Measurements from ENCODE around the gene GXYLT2.
"Not testable (repeated sequence)": the region's sequence is repeated elsewhere in the genome, so short reads cannot be mapped to it uniquely, and the experiment has no call there.

Gene GXYLT2

DNA sequence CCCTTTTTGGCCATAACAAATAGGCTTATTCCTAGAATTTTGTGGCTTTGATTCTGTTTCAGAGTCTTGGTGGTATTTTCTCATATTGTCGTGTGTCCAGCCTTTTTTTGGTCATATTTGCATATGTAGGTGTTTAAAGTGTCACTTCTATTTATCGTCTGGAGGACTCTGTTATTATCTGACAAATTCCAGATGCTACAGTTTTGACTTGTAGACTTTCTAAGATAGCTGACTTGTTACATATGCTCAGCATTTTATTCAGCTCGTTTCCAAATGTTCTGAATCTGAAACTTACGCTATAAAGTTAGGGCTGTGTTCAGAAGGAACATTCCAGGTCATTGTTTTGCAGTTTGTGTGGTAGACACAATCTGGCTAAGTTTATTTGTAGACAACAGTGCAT, 110.6 kb downstream of the GXYLT2 start:
- no peaks in the 10 kb centered on the region for H3K9me3 Mint-ChIP-seq
- peaks cover 57% of the 10 kb centered on the region for H3K4me1 Mint-ChIP-seq
- H3K36me3 Mint-ChIP-seq = peaks cover 22% of the 10 kb centered on the region
- no peak overlapping the region for H3K27ac Mint-ChIP-seq
- no peaks in the 10 kb centered on the region for H3K27me3 Mint-ChIP-seq
- H3K4me3 Mint-ChIP-seq = peak overlapping the region; percentile 92

DNA sequence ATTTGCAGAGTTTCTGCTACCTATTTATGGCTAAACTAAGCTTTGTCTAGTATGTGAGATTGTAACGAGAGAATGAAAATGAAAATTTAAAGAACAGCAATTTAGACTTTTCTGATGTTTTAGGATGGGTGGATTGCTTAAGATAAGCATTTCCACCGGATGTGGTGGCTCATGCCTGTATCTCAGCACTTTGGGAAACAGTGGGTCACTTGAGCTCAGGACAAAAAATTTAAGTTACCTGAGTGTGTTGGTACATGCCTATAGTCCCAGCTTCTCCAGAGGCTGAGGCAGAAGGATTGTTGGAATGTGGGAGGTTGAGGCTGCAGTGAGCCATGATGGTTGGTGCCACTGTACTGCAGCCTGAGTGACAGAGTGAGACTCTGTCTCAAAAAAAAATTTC, 112.1 kb downstream of the GXYLT2 start:
- peaks cover 26% of the 10 kb centered on the region for H3K36me3 Mint-ChIP-seq
- H3K4me1 Mint-ChIP-seq = peaks cover 70% of the 10 kb centered on the region
- H3K9me3 Mint-ChIP-seq = no peaks in the 10 kb centered on the region
- no peaks in the 10 kb centered on the region for H3K27me3 Mint-ChIP-seq
- peak overlapping the region; percentile 92 for H3K4me3 Mint-ChIP-seq
- peak overlapping the region; percentile 84 for H3K27ac Mint-ChIP-seq

DNA sequence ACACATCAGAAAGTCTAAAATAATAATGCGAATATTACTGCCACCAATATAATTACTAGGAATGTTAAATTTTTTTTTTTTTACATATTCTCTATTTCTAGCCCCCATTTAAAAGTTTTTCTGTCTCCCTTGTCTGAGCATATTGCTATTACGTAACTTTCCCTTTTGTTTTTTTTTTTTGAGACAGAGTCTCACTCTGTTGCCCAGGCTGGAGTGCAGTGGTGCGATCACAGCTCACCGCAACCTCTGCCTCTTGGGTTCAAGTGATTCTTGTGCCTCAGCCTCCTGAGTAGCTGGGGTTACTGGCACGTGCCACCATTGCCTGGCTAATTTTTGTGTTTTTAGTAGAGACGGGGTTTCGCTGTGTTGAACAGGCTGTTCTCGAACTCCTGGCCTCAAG, 115.2 kb downstream of the GXYLT2 start:
- peak overlapping the region; percentile 23 for H3K27ac Mint-ChIP-seq
- not testable (repeated sequence) for H3K4me3 Mint-ChIP-seq, H3K27me3 Mint-ChIP-seq, H3K9me3 Mint-ChIP-seq
- peaks cover 33% of the 10 kb centered on the region for H3K36me3 Mint-ChIP-seq
- H3K4me1 Mint-ChIP-seq = peaks cover 88% of the 10 kb centered on the region

DNA sequence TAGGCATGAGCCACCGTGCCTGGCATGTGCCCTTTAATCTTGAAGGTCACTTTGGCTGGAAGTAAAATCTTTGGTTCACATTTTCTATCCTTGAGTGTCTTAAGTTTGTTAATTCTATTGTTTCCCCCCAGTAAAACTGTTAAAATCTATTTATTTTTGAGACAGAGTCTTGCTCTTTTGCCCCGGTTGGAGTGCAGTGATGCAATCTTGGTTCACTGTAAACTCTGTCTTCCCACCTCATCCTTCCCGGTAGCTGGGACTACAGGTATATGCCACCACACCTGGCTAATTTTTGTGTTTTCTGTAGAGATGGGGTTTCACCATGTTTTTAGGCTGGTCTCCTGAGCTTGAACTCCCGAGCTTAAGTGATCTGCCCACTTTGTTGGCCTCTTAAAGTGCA, 116.5 kb downstream of the GXYLT2 start:
- H3K36me3 Mint-ChIP-seq = peaks cover 34% of the 10 kb centered on the region

DNA sequence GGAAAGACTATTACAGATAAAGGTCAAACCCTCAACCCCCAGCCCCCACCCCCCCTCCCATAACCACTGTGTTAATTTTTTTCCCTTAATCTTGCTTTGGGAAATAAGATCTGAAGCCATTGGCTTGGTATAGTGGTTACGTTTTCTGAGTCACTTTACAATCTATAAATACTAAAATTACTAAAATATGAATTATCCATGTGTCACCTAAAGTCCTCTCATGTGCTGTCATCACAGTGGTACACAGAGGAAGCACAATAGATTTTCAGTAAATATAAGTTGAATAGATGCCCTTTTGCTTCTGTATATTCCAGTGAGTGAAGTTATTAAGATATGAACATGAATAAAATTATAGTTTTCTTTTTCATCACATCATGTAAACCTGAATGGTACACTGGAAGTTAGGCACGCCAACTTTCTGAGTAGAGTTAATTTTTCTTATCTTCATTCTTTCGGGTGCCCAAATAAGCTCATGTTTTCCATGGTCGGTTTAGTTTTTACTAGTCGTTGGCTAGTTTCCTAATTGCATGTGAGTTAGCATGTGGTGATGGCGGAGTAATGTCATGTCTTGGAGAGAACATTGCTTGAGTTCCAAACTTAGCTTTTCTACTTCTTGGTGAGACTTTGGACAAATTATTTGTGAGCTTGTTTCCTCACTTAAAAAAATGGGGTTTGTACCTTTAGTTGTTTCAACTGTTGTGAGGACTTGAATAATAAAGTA, 120.3 kb downstream of the GXYLT2 start:
- peak overlapping the region; percentile 14 for H3K27ac Mint-ChIP-seq
- H3K36me3 Mint-ChIP-seq = peaks cover 33% of the 10 kb centered on the region
- no peaks in the 10 kb centered on the region for H3K27me3 Mint-ChIP-seq
- peak overlapping the region; percentile 16 for H3K4me3 Mint-ChIP-seq
- H3K4me1 Mint-ChIP-seq = peaks cover 91% of the 10 kb centered on the region
- H3K9me3 Mint-ChIP-seq = no peaks in the 10 kb centered on the region

More for the DNA sequence above, 116.5 kb downstream of the GXYLT2 start:
- peaks cover 88% of the 10 kb centered on the region for H3K4me1 Mint-ChIP-seq
- peak overlapping the region; percentile 23 for H3K4me3 Mint-ChIP-seq
- H3K9me3 Mint-ChIP-seq = no peaks in the 10 kb centered on the region
- H3K27me3 Mint-ChIP-seq = no peaks in the 10 kb centered on the region
- H3K27ac Mint-ChIP-seq = no peak overlapping the region

DNA sequence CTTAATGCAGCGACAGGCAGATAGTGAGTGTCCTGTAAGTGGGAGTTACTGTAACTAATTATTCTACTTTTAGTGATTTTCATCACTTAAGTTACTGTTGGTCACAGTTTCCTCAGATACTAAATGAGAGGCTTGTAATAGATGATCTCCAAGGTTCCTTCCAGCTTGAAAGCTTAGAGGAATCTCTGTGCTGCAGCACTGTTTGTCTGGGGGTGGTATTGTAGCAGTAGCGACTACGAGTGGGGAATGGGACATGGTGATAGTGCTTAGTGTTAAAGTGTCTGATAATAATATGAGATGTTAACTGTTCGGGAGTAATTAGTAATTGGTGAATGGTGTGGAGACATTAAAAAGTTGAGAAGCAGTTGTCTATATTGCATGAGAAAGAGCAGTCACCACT, 121.2 kb downstream of the GXYLT2 start:
- Mint-ChIP-seq H3K9me3 (no peaks in the 10 kb centered on the region), H3K36me3 (peaks cover 32% of the 10 kb centered on the region), H3K4me3 (peak overlapping the region; percentile 13), H3K27ac (peak overlapping the region; percentile 14), H3K4me1 (peaks cover 91% of the 10 kb centered on the region), H3K27me3 (no peaks in the 10 kb centered on the region)

DNA sequence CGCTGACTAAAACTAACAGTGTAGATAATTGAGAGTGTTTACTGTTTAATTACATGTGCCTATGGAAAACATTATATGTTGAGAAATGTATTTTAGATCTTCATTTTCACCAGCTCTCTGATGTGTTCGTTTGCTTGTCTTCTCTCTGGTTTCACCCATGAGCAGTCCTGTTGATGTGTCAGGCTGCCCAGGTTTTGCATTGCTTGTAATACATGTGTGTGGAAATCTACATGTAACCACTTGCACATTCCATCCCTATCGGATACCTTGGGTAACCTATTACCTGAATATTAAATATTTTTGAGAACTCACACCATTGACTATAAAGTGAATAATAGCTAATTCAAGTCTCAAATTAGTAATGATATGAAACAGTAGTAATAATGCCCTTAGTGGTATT, 121.9 kb downstream of the GXYLT2 start:
- H3K9me3 Mint-ChIP-seq = no peaks in the 10 kb centered on the region
- H3K4me3 Mint-ChIP-seq = no peak overlapping the region
- no peak overlapping the region for H3K27ac Mint-ChIP-seq
- H3K4me1 Mint-ChIP-seq = peaks cover 87% of the 10 kb centered on the region
- peaks cover 31% of the 10 kb centered on the region for H3K36me3 Mint-ChIP-seq
- no peaks in the 10 kb centered on the region for H3K27me3 Mint-ChIP-seq

DNA sequence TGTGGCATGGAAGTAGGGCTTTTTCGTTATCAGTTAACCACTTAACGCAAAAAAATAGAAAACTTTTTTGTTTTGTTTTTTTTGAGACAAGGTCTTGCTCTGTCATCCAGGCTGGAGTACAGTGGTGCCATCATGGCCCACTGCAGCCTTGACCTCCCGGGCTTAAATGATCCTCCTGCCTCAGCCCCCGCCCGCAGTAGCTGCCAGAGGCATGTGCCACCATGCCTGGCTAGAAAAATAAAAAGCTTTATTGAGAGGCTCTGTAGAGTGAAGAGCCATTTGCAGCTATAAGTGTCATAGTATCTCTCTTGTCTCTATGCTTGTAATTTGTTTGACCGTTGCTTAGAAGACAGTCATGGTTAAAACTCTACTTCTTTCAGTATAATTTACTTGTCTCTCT, 122.3 kb downstream of the GXYLT2 start:
- Mint-ChIP-seq H3K9me3 (no peaks in the 10 kb centered on the region), H3K36me3 (peaks cover 31% of the 10 kb centered on the region), H3K4me1 (peaks cover 88% of the 10 kb centered on the region), H3K27me3 (no peaks in the 10 kb centered on the region), H3K27ac (no peak overlapping the region), H3K4me3 (no peak overlapping the region)

DNA sequence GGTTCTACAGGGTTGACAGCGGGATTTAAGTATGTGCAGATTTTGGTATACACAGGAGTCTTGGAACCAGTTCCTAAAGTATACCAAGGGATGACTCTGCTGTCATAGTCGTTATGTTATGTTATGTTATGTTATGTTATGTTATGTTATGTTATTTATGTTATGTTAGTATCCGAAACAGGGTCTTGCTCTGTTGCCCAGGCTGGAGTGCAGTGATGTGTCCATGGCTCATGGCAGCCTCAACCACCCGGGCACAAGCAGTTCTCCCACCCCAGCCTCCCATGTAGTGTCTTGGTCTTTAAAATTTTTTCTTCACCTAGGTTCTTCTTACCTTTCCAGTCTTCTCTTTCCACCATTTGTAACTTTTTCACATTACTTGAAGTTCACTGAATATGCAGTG, 130.5 kb downstream of the GXYLT2 start:
- peak overlapping the region; percentile 41 for H3K27ac Mint-ChIP-seq
- H3K36me3 Mint-ChIP-seq = peaks cover 7% of the 10 kb centered on the region
- H3K9me3 Mint-ChIP-seq = no peaks in the 10 kb centered on the region
- peaks cover 76% of the 10 kb centered on the region for H3K4me1 Mint-ChIP-seq
- H3K27me3 Mint-ChIP-seq = no peaks in the 10 kb centered on the region
- H3K4me3 Mint-ChIP-seq = peak overlapping the region; percentile 11

DNA sequence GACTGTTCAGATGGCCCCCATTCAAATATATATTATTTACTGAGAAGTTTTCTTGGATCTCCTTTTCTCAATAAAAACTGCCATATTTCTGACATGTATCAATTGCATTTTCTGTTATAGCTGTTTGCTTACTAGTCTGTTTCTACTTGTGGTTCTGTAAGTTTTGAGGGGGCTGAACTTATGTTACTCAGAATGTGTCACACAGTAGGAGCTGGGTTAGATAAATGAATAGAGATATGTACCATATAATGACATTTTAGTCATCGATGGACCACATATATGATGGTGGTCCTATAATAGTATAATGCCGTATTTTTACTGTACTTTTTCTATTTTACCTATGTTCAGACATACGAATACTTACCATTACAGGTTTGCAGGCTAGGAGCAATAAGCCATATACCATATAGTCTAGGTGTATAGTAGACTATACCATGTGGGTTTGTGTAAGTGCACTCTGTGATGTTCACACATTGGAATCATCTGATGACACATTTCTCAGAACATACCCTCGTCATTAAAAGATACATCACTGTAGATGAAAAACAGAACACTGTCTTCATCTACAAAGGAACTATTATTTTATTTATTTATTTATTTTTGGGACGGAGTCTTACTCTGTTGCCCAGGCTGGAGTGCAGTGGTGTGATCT, 131.1 kb downstream of the GXYLT2 start:
- peak overlapping the region; percentile 41 for H3K27ac Mint-ChIP-seq
- peaks cover 70% of the 10 kb centered on the region for H3K4me1 Mint-ChIP-seq
- H3K36me3 Mint-ChIP-seq = peaks cover 7% of the 10 kb centered on the region
- H3K9me3 Mint-ChIP-seq = no peaks in the 10 kb centered on the region
- H3K27me3 Mint-ChIP-seq = no peaks in the 10 kb centered on the region
- peak overlapping the region; percentile 11 for H3K4me3 Mint-ChIP-seq

DNA sequence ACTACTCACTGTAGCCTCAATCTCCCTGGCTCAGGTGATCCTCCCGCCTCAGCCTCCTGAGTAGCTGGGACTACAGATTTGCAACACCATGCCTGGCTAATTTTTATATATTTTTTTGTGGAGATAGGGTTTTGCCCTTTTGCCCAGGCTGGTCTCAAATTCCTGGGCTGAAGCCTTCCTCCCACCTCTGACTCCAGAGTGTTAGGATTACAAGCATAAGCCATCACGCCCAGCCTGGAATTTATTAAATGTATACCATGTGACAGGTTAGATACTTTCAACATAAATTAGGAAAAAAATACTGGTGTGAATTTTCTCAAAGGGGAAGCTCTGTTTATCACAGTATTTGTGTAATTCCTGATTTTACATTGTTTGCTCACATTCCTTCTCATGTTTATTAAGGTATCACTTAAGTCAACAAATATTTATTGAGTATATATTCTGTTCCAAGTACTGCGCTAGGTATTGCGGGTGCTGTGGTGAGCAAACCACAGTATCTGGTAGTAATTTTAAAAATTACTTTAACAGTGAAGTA, 133.5 kb downstream of the GXYLT2 start:
- Mint-ChIP-seq H3K27me3 (no peaks in the 10 kb centered on the region), H3K9me3 (no peaks in the 10 kb centered on the region), H3K4me1 (peaks cover 80% of the 10 kb centered on the region), H3K4me3 (no peak overlapping the region), H3K36me3 (peaks cover 4% of the 10 kb centered on the region), H3K27ac (no peak overlapping the region)

DNA sequence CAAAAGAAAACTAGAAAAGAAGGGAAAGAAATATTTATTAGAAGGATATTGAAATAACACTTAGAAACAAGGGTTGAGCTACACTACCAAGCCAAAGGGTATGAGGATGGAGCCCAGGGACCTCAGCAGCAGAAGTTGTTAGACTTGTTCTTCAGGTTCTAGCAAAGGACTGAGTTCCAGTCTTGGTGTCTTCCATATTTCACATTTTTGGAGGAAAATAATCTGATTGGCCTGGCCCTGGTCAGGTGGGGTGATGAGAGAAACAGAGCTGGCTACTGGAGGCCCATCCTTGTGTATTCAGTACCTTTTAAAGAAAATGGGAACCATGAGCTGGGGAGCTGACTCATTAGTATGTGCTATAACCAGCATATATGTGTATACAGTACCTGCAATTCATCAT, 137.0 kb downstream of the GXYLT2 start:
- H3K9me3 Mint-ChIP-seq = no peaks in the 10 kb centered on the region
- H3K27ac Mint-ChIP-seq = no peak overlapping the region
- no peak overlapping the region for H3K4me3 Mint-ChIP-seq
- H3K36me3 Mint-ChIP-seq = peaks cover 3% of the 10 kb centered on the region
- H3K4me1 Mint-ChIP-seq = peaks cover 86% of the 10 kb centered on the region
- no peaks in the 10 kb centered on the region for H3K27me3 Mint-ChIP-seq

DNA sequence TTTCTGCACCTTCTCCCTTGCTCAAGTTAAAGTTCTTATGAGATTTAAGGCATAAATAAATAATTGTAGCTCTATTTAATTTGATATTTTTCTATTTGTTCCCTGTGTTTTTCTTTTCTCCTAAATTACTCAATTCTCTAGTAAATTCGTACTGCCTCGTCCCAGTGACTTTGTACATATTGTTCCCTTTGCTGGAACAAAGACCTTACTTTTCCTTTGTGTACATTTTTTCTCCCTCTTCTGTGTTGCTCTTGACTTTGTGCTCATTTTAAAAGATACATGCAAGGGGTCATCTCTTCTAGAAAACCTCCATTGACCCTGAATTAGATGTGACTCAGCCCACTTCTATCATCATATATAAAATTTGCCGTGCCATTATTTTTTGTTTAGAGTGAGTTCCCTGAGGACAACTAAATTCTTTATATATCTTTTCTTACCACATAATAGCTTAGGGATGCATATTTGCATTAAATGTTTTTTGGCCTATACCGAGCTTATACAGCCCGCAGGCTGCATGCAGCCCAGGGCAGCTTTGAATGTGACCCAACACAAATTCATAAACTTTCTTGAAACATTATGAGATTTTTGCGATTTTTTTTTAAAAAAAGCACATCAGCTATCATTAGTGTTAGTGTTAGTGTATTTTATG, 138.4 kb downstream of the GXYLT2 start:
- Mint-ChIP-seq H3K4me3 (no peak overlapping the region), H3K27ac (no peak overlapping the region), H3K4me1 (peaks cover 90% of the 10 kb centered on the region), H3K27me3 (no peaks in the 10 kb centered on the region), H3K9me3 (no peaks in the 10 kb centered on the region), H3K36me3 (peaks cover 7% of the 10 kb centered on the region)
